Esophagus muscularis mucosa (tissue), 4 donors: Measurements from ENCODE around the gene PDCL2.

Experiments
- CTCF ChIP-seq, 3 experiments: fragments of 200-600 bp in 2 of 3; fragments of 450-650 bp in 1 of 3; sonication (generic) in 2 of 3; IDR thresholded peaks; one replicate each; pipeline ENCODE4 v1.5.1; 2017 to 2019; ENCODE audit warnings: antibody characterized with exemption in 3 of 3, mild to moderate bottlenecking in 2 of 3, moderate library complexity in 1 of 3
- EP300 ChIP-seq: sonication (generic); formaldehyde crosslinking; IDR thresholded peaks from one replicate; pipeline ENCODE4 v1.6.1; 2017; ENCODE audit warnings: antibody characterized with exemption
- POLR2A ChIP-seq: fragments of 450-650 bp; IDR thresholded peaks from one replicate; pipeline ENCODE4 v1.6.1; 2017; ENCODE audit warnings: antibody characterized with exemption, moderate library complexity, mild to moderate bottlenecking, low read depth

GRCh38 chr4:55617587-55618197 is 25.6 kb upstream of the PDCL2 start:
- TF ChIP-seq EP300 (no peak), CTCF (IDR thresholded peaks at IDR 0.05) (no peak), POLR2A (no peak)
